HL-60 (cell line): Measurements from ENCODE around the gene PAGR1.
A peak's percentile ranks its signal among the peaks of the same experiment; 100 is the strongest.

ENCODE experiments used
- DNase-seq, 2 experiments: peaks; one replicate each; pipeline ENCODE4 v3.0.0-alpha.2; 2010 to 2020; ENCODE audit warnings: low read depth in 1 of 2, low spot score in 1 of 2
- H3K27ac ChIP-seq: fragments of 250-450 bp; sonication (Bioruptor Pico); replicated peaks from 2 replicates; pipeline ENCODE4 v1.5.1; 2020; ENCODE audit warnings: mild to moderate bottlenecking, moderate library complexity
- H3K27me3 ChIP-seq: fragments of 250-450 bp; sonication (Bioruptor Pico); 2 replicates; pipeline ENCODE4 v1.5.1; 2021; ENCODE audit warnings: mild to moderate bottlenecking, moderate library complexity; ENCODE audit not compliant: insufficient read depth, poor library complexity, severe bottlenecking
- H3K4me3 ChIP-seq: replicated peaks from 2 replicates; pipeline ENCODE4 v1.5.1; 2011; ENCODE audit warnings: mild to moderate bottlenecking, control low read depth, low read length; ENCODE audit not compliant: insufficient read depth
- CTCF ChIP-seq: IDR thresholded peaks from one replicate; pipeline ENCODE4 v1.5.1; 2011; ENCODE audit warnings: low read length, control low read depth, inconsistent platforms; ENCODE audit not compliant: insufficient read depth
- GABPA ChIP-seq: IDR thresholded peaks from 2 replicates; pipeline ENCODE4 v1.6.1; 2012; ENCODE audit warnings: low read depth
- POLR2AphosphoS5 ChIP-seq: IDR thresholded peaks from 2 replicates; pipeline ENCODE4 v1.6.1; 2012; ENCODE audit warnings: low read depth
- REST ChIP-seq: IDR thresholded peaks from 2 replicates; pipeline ENCODE4 v1.6.1; 2012; ENCODE audit warnings: low read depth; ENCODE audit not compliant: insufficient replicate concordance
- SPI1 ChIP-seq: IDR thresholded peaks from 2 replicates; pipeline ENCODE4 v1.6.1; 2012; ENCODE audit warnings: low read depth, mild to moderate bottlenecking, borderline replicate concordance

PAGR1 gene

GRCh38 chr16:29809850-29810698, 5.9 kb upstream of the PAGR1 start:
- DNase-seq: peak in 1 of 2 experiments; percentile 64

GRCh38 chr16:29810699-29811169, 5.2 kb upstream of the PAGR1 start:
- DNase-seq: no peak
- H3K4me3 ChIP-seq: no peak overlapping the region
- H3K27ac ChIP-seq: no peak overlapping the region
- TF ChIP-seq CTCF: no peak
- TF ChIP-seq SPI1: no peak
- H3K27me3 ChIP-seq: no peaks in the 10 kb centered on the region

More at GRCh38 chr16:29809850-29810698, 5.9 kb upstream of the PAGR1 start:
- H3K27ac ChIP-seq: 0 out of 2 replicates have a peak overlapping the region, but pooled peaks have one; percentile 24
- H3K27me3 ChIP-seq: no peaks in the 10 kb centered on the region
- TF ChIP-seq REST: no peak
- peak; percentile 60 for TF ChIP-seq SPI1
- TF ChIP-seq POLR2AphosphoS5: peak; percentile 13; the same call in 1 of the 2 replicates
- peak overlapping the region; percentile 56 for H3K4me3 ChIP-seq

GRCh38 chr16:29811170-29811895, 4.6 kb upstream of the PAGR1 start:
- peak overlapping the region; percentile 9; the same call in 1 of the 2 replicates for H3K4me3 ChIP-seq
- no peak overlapping the region for H3K27ac ChIP-seq
- TF ChIP-seq REST (no peak), POLR2AphosphoS5 (peak; percentile 91)
- H3K27me3 ChIP-seq: no peaks in the 10 kb centered on the region
- DNase-seq: peak; percentile 56 to 89

- Histone ChIP-seq H3K27ac (no peak within 1 kb of the TSS), H3K4me3 (peak within 1 kb of the TSS; percentile 9; the same call in 1 of the 2 replicates), H3K27me3 (no peaks in the 10 kb centered on the region)
- TF ChIP-seq SPI1 (no peak), GABPA (no peak), POLR2AphosphoS5 (no peak), REST (no peak), CTCF (no peak)
- DNase-seq: no peak
Observed at GRCh38 chr16:29811896-29812665, 3.9 kb upstream of the PAGR1 start, which contains the start of gene PRRT2. PRRT2 (plus strand) TSS chr16:29812193; CDS start chr16:29813055, 862 bp downstream.
